HCT116 (cell line): ENCODE results near the gene ATP6V1B1. TPM values are rescaled to one million over a fixed set of nuclear protein-coding genes. Genes with fewer than 3 reads are reported as not detected.

Experiments used
- ATAC-seq: fragments of 200-7000 bp; cut with Tn5 transposase; 2 replicates; pipeline ENCODE4 v1.9.1; 2020; ENCODE audit warnings: mild to moderate bottlenecking, moderate library complexity
- BruUV-seq: library from RNA; stranded (reverse); fragments of 400-500 nt; replicated peaks from 2 replicates; lab custom pipeline; 2021; lab: Mats Ljungman, UMichigan
- CTCF ChIA-PET: fragments of 300-600 bp; sonication (Branson Sonifier 250); formaldehyde crosslinking; loops from one replicate; lab custom pipeline; 2021; ENCODE audit warnings: antibody characterized with exemption; lab: Charles Lee
- POLR2A ChIA-PET: fragments of 300-600, 350-600 bp; sonication (Branson Sonifier 250); formaldehyde crosslinking; loops from one replicate; lab custom pipeline; 2021; ENCODE audit warnings: antibody characterized with exemption; lab: Charles Lee
- RAD21 ChIA-PET, 2 experiments: fragments of 300-600 bp; sonication (Branson Sonifier 250); formaldehyde crosslinking; loops; one replicate each; lab custom pipeline; 2023; ENCODE audit warnings: low total read pairs in 2 of 2; ENCODE audit not compliant: uncharacterized antibody in 2 of 2, unreplicated experiment in 2 of 2, low non-redundant PET in 1 of 2; lab: Charles Lee
- DNase-seq: peaks from one replicate; pipeline ENCODE4 v3.0.0-alpha.2; 2010; ENCODE audit warnings: low read depth, low spot score
- H2AFZ ChIP-seq: fragments of 200-600 bp; shearing (Covaris generic), sonication (generic); 2 replicates; pipeline ENCODE4 v1.6.1; 2017; ENCODE audit warnings: low read depth, mixed run types, mixed read lengths, antibody characterized with exemption, low read length; ENCODE audit not compliant: poor library complexity, severe bottlenecking
- H3K27ac ChIP-seq: 2 replicates; pipeline ENCODE4 v1.5.1; 2012; ENCODE audit warnings: low read depth, low read length
- H3K27me3 ChIP-seq: fragments of 200-600 bp; sonication (generic); 2 replicates; pipeline ENCODE4 v1.6.1; 2016; ENCODE audit warnings: mixed run types, low read length, mixed read lengths; ENCODE audit not compliant: insufficient read depth
- H3K36me3 ChIP-seq, 2 experiments: fragments of 200-500 bp in 1 of 2; fragments of 200-600 bp in 1 of 2; sonication (Bioruptor generic) in 1 of 2; sonication (generic) in 1 of 2; 2 replicates each; pipeline versions ENCODE4 v1.5.1 to v1.6.1; 2014 to 2016; ENCODE audit warnings: low read length in 2 of 2, inconsistent platforms in 1 of 2, mixed read lengths in 1 of 2, mixed run types in 1 of 2; ENCODE audit not compliant: insufficient read depth in 2 of 2, control insufficient read depth in 1 of 2
- H3K4me1 ChIP-seq, 2 experiments: fragments of 200-600 bp in 1 of 2; sonication (generic) in 1 of 2; 2 replicates each; pipeline versions ENCODE4 v1.5.1 to v1.6.1; 2012 to 2017; ENCODE audit warnings: low read length in 2 of 2, inconsistent platforms in 1 of 2, mild to moderate bottlenecking in 1 of 2, mixed read lengths in 1 of 2, mixed run types in 1 of 2, moderate library complexity in 1 of 2; ENCODE audit not compliant: insufficient read depth in 2 of 2, control insufficient read depth in 1 of 2
- H3K4me2 ChIP-seq: fragments of 200-600 bp; sonication (generic); 2 replicates; pipeline ENCODE4 v1.6.1; 2017; ENCODE audit warnings: mixed run types, low read length, mixed read lengths
- H3K4me3 ChIP-seq, 2 experiments: fragments of 200-600 bp in 1 of 2; sonication (generic) in 1 of 2; replicated peaks in 1 of 2; 2 replicates each; pipeline ENCODE4 v1.5.1; 2011 to 2016; ENCODE audit warnings: low read length in 2 of 2, control low read depth in 1 of 2, low read depth in 1 of 2, mild to moderate bottlenecking in 1 of 2, mixed read lengths in 1 of 2, mixed run types in 1 of 2
- H3K79me2 ChIP-seq: fragments of 200-600 bp; sonication (generic); 2 replicates; pipeline ENCODE4 v1.6.1; 2017; ENCODE audit warnings: mild to moderate bottlenecking, mixed run types, low read length, moderate library complexity, mixed read lengths; ENCODE audit not compliant: insufficient read depth
- H3K9ac ChIP-seq: fragments of 200-600 bp; sonication (generic); 2 replicates; pipeline ENCODE4 v1.6.1; 2016; ENCODE audit warnings: low read length, mixed read lengths
- H3K9me2 ChIP-seq: fragments of 200-600 bp; sonication (generic), shearing (Covaris generic); 2 replicates; pipeline ENCODE4 v1.6.1; 2017; ENCODE audit warnings: mixed run types, mild to moderate bottlenecking, moderate library complexity; ENCODE audit not compliant: insufficient read depth
- H3K9me3 ChIP-seq, 2 experiments: fragments of 200-500 bp in 1 of 2; fragments of 200-600 bp in 1 of 2; sonication (Bioruptor generic) in 1 of 2; sonication (generic) in 1 of 2; 2 replicates each; pipeline ENCODE4 v1.6.1; 2014 to 2017; ENCODE audit warnings: low read length in 2 of 2, mixed read lengths in 2 of 2, inconsistent platforms in 1 of 2, low read depth in 1 of 2, mild to moderate bottlenecking in 1 of 2, mixed run types in 1 of 2, moderate library complexity in 1 of 2; ENCODE audit not compliant: control insufficient read depth in 1 of 2, insufficient read depth in 1 of 2
- H4K20me1 ChIP-seq: fragments of 200-600 bp; sonication (generic), shearing (Covaris generic); 2 replicates; pipeline ENCODE4 v1.6.1; 2017; ENCODE audit warnings: mixed run types, mild to moderate bottlenecking, moderate library complexity; ENCODE audit not compliant: insufficient read depth
- ATF3 ChIP-seq: IDR thresholded peaks from 2 replicates; pipeline ENCODE4 v1.6.1; 2012
- CTCF ChIP-seq, 3 experiments: fragments of 200-600 bp in 1 of 3; sonication (generic) in 1 of 3; IDR thresholded peaks in 2 of 3; conservative IDR thresholded peaks in 1 of 3; 2 replicates each; pipeline ENCODE4 v1.5.1; 2012 to 2017; ENCODE audit warnings: low read depth in 2 of 3, low read length in 2 of 3, antibody characterized with exemption in 1 of 3, borderline replicate concordance in 1 of 3, control low read depth in 1 of 3, mild to moderate bottlenecking in 1 of 3, mixed read lengths in 1 of 3, mixed run types in 1 of 3, moderate library complexity in 1 of 3; ENCODE audit not compliant: insufficient read depth in 1 of 3
- EGR1 ChIP-seq: IDR thresholded peaks from 2 replicates; pipeline ENCODE4 v1.6.1; 2012; ENCODE audit warnings: low read depth
- FOSL1 ChIP-seq: IDR thresholded peaks from 2 replicates; pipeline ENCODE4 v1.6.1; 2012; ENCODE audit warnings: low read depth
- JUND ChIP-seq: IDR thresholded peaks from 2 replicates; pipeline ENCODE4 v1.6.1; 2012
- MAX ChIP-seq: IDR thresholded peaks from 2 replicates; pipeline ENCODE4 v1.6.1; 2012
- RAD21 ChIP-seq: IDR thresholded peaks from 2 replicates; pipeline ENCODE4 v1.6.1; 2012; ENCODE audit warnings: low read depth, mild to moderate bottlenecking
- SRF ChIP-seq: IDR thresholded peaks from 2 replicates; pipeline ENCODE4 v1.6.1; 2012; ENCODE audit warnings: low read depth
- TCF7L2 ChIP-seq: IDR thresholded peaks from 2 replicates; pipeline ENCODE4 v1.7.0; 2011; ENCODE audit warnings: borderline replicate concordance, inconsistent platforms; ENCODE audit not compliant: insufficient read depth, insufficient read length; ENCODE audit errors: extremely low read depth
- ZFX ChIP-seq: fragments of 450-650 bp; IDR thresholded peaks from 2 replicates; pipeline ENCODE4 v1.6.1; 2017
- ZNF274 ChIP-seq: fragments of 200-500 bp; sonication (Bioruptor generic); IDR thresholded peaks from 2 replicates; pipeline ENCODE4 v1.6.1; 2014; ENCODE audit warnings: mild to moderate bottlenecking, low read depth, low read length, inconsistent platforms
- intact Hi-C: fragments of 100-400 bp; cut with micrococcal nuclease; formaldehyde crosslinking; loops from 2 replicates; pipeline ENCODE4 v1.10.0; 2022
- total RNA-seq: library from RNA; stranded (reverse); gene quantifications from one replicate; pipeline ENCODE4 v1.2.1, GENCODE V29; 2021; ENCODE audit not compliant: unreplicated experiment

ATP6V1B1 gene
- total RNA-seq, 1 experiment from 2014 or later, result 0.74 TPM

- Histone ChIP-seq H3K9me3 (no peaks in the 10 kb centered on the region), H3K36me3 (no peaks in the 10 kb centered on the region), H3K4me1 (peaks cover 3 to 13% of the 10 kb centered on the region in 2 experiments; a peak in 2 of 4 replicates), H3K4me2 (no peak overlapping the region), H3K9ac (no peak overlapping the region), H3K9me2 (no peaks in the 10 kb centered on the region), H3K79me2 (no peaks in the 10 kb centered on the region), H3K27me3 (no peaks in the 10 kb centered on the region), H3K27ac (no peak overlapping the region), H4K20me1 (no peaks in the 10 kb centered on the region), H3K4me3 (no peak overlapping the region), H2AFZ (no peak overlapping the region)
- ATAC-seq (no peak), DNase-seq (no peak)
- ChIA-PET CTCF (interaction anchor here (0.6 to 1.5 kb wide), 4 partner anchors 10 to 68 kb away, joined by 3 to 5 read pairs (median 3); partner anchors contain the start of gene NAGK), POLR2A (no interaction called here), RAD21 (no interaction called here)
- TF ChIP-seq EGR1, result no peak
- no peak for TF ChIP-seq ZNF274
- no peak for TF ChIP-seq TCF7L2
- TF ChIP-seq CTCF (IDR thresholded peaks at IDR 0.05 in 2 of 3, conservative IDR thresholded peaks at IDR 0.05 in 1 of 3; ENCODE audit: borderline replicate concordance in 1 of 3, insufficient read depth in 1 of 3, low read depth in 2 of 3, low read length in 2 of 3), result no peak
- no peak for TF ChIP-seq ATF3
- TF ChIP-seq RAD21, result no peak
- no peak for TF ChIP-seq FOSL1
- no peak for TF ChIP-seq ZFX
- TF ChIP-seq JUND, result no peak
- no peak for TF ChIP-seq SRF
- no peak for TF ChIP-seq MAX
- no TSS peak for BruUV-seq
- intact Hi-C loops, result no loop called here
Measured at GRCh38 chr2:71001981-71002570, 66.4 kb downstream of the ATP6V1B1 start.
